Mesodermal cell (in vitro differentiated cells): ENCODE data around the gene MSI2.

Experiments used
- H3K27ac ChIP-seq: 2 replicates; pipeline ENCODE4 v1.7.0; 2013; ENCODE audit warnings: mild to moderate bottlenecking, low read depth, low read length, moderate library complexity; ENCODE audit not compliant: severe bottlenecking
- H3K36me3 ChIP-seq: 2 replicates; pipeline ENCODE4 v1.7.1; 2013; ENCODE audit warnings: mild to moderate bottlenecking, low read length, moderate library complexity; ENCODE audit not compliant: control insufficient read depth, insufficient read depth
- H3K4me1 ChIP-seq: one replicate; pipeline ENCODE4 v1.7.1; 2013; ENCODE audit warnings: mild to moderate bottlenecking, low read length; ENCODE audit not compliant: insufficient read depth, control insufficient read depth, poor library complexity, severe bottlenecking
- H3K4me3 ChIP-seq: 2 replicates; pipeline ENCODE4 v1.7.0; 2013; ENCODE audit warnings: low read length, control low read depth, mild to moderate bottlenecking; ENCODE audit not compliant: insufficient read depth, poor library complexity, severe bottlenecking; ENCODE audit errors: extremely low read depth
- H3K9me3 ChIP-seq: 2 replicates; pipeline ENCODE4 v1.7.1; 2013; ENCODE audit warnings: mild to moderate bottlenecking, low read length, moderate library complexity; ENCODE audit not compliant: control insufficient read depth
- whole genome bisulfite sequencing, 2 experiments: methylation state at CpG; one replicate each; pipeline ENCODE4 v1.1.5; 2013; ENCODE audit warnings: missing lambda C conversion rate in 2 of 2; ENCODE audit not compliant: insufficient coverage in 2 of 2; 5-methylcytosine and 5-hydroxymethylcytosine counted together

MSI2 gene

DNA sequence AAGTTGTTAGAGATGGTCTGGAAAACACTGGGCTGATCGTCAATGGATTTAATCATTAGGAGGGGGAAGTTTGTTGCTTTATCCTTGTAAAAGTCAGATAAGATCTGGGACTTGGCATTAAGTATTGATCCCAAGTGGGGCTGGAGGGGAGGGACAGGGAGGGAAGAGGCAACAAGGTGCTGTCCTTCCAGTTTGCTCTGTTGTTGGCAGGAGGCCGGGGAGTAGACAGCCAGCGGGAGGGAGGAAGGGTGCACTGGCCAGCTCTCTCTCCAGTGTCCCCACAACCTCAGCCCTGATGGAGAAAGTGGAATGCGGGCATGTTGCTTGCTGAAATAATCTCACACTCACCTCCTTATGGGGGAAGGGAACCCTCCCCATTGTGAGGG lies 278.5 kb downstream of the MSI2 start:
- WGBS, 2 experiments: 89% methylated on average over 1 of the region's 4 CpGs; no CpG with 5 or more reads in 1 of the 2 experiments
- no peak overlapping the region for H3K27ac ChIP-seq
- peaks cover 60% of the 10 kb centered on the region for H3K4me1 ChIP-seq

DNA sequence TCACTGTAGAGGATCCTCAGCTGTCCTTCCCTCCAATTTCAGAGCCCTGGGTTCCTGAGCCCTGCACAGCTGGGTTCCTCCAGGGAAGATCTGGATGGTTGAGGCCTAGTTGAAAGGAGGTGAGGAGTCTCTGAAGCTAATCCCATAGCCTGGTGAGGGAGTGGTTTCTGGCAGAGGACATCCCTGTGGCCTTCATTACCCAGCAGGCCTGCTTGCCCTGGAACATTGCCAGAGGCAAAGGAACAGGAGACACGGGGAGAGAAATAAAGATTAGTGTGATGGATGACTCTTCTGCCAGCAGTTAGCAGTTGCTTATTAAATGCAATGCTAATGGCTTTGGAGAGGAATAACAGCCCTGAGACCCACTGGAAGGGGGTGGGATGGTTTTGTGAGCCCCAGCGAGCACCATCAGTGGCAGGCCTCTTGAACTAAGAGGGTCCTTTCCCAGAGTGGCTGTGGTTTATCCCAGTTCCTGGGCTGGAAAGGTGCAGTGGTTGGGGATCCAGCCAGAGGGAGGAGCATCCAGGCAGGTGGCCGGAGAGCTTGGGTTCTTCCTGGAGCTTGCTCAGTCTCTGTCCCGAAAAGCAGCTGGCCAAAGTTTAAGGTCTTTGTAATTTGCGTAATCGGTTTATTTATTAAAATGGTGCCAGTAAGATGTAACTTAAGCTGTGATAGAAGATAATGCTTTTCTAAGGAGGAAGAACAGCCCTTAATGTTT lies 279.1 kb downstream of the MSI2 start:
- Histone ChIP-seq H3K36me3 (peaks cover 32% of the 10 kb centered on the region), H3K27ac (peak overlapping the region; percentile 0), H3K4me1 (peaks cover 55% of the 10 kb centered on the region), H3K4me3 (no peak overlapping the region), H3K9me3 (peaks cover 5% of the 10 kb centered on the region)
- WGBS, 2 experiments: 76 to 91% methylated on average over 5 to 6 of the region's 6 CpGs

More for the DNA sequence above, 278.5 kb downstream of the MSI2 start:
- Histone ChIP-seq H3K36me3 (peaks cover 29% of the 10 kb centered on the region), H3K9me3 (no peaks in the 10 kb centered on the region), H3K4me3 (no peak overlapping the region)

DNA sequence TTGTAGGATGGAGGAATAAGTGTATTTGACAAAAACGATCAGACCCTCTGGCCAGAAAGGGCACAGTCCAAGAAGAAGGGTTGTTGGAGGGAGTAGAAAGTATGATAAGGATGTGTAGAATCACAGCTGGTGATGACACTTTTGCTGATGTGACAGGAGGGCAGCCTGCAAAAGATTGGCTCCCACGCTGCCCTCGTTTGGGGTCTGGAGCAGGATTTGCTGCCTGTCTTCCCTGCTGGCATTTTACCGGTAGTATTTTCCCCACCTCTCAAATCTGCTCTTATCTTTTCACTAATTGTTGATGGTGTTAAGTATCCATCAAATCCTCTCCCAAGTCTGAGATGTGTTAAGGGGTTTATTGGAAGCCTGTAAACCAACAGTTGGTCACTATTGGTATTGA lies 280.0 kb downstream of the MSI2 start:
- WGBS, 2 experiments: 92 to 95% methylated on average over 2 of the region's 4 CpGs
- peak overlapping the region; percentile 98 for H3K27ac ChIP-seq
- H3K36me3 ChIP-seq: peaks cover 35% of the 10 kb centered on the region
- H3K4me3 ChIP-seq: no peak overlapping the region
- H3K9me3 ChIP-seq: peaks cover 7% of the 10 kb centered on the region
- peaks cover 52% of the 10 kb centered on the region for H3K4me1 ChIP-seq

DNA sequence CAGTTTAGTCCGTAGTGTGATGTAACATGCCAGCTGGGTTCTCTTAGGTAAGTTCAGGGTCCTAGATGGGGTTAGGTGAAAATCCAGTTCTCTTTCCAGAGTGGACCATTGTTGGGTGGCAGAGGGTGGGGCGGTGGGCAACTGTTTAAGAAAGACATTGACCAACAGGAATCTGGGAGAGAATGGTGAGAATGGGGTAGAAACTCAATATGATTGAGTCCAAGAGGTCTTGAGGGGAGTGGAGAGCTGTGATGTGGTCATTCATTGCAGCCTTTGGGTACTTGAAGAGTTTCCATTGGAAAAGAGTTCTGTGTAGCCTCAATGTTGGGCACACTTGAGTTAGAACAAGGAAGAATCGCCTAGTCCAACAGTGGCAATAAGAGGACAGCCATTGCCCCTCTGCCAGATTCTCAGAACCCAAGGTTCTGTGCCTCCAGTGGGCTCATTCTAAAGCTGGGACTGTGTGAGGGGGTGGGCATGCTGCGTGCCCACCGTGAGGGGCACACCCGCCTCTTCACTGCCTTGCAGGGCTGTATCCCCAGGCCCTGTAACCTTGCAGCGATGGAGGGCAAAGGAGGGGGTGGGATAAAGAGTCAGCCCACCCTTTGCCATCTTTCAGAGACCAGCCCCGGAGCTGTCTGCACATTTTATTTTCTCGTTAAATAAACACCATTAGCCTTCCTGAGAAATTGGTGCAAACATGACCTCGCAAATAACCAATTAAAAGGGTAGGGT lies 280.6 kb downstream of the MSI2 start:
- whole genome bisulfite sequencing, 2 experiments: 94 to 96% methylated on average over 4 to 7 of the region's 10 CpGs
- H3K4me1 ChIP-seq: peaks cover 50% of the 10 kb centered on the region
- peaks cover 31% of the 10 kb centered on the region for H3K36me3 ChIP-seq
- peaks cover 7% of the 10 kb centered on the region for H3K9me3 ChIP-seq
- H3K27ac ChIP-seq: peak overlapping the region; percentile 98
- H3K4me3 ChIP-seq: no peak overlapping the region

DNA sequence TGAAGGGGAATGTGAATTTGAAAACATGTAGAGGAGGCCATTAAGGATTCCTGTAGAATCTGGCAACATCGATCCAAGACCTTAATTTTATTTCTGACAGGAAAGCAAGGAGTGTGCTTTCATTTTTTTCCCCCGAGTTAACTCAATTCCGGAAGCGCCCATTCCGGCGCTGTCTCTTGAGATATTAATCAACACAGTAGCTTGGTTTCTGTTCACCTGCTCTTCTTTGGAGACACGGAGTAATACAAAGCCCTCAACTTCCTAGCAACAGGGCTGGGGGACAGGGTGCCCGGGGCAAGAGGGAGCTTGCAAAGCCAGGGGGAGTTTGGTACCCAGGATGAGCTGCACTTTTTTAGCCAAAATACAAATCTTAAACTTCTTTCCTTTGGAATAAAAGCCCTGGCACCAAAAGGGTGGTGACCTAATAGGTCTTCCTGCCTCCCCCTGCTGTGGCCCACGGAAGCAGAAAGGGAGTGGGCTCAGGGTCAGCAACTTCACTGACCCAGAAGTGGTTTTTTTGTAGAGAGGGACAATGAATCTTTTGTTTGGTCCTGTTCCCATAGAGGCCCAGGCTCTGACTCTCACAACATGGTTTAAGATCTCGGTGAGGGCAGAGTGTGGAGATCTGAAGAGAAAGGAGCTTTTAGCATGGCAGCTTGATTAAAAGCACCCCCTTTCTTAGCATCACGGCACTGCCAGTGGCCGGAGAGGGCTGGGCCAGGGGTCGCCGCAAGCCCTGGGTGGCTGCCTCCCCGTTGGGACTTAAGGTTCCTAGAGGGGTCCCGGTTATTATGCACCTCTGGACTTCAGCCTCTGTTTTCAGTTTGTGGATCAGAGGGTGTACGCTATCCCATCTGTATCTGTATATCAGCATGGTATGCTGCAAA lies 281.4 kb downstream of the MSI2 start:
- 77 to 84% methylated on average over 13 to 14 of the region's 17 CpGs for WGBS, 2 experiments
- Histone ChIP-seq H3K36me3 (peaks cover 24% of the 10 kb centered on the region), H3K27ac (peak overlapping the region; percentile 98), H3K4me3 (no peak overlapping the region), H3K4me1 (peaks cover 56% of the 10 kb centered on the region), H3K9me3 (peaks cover 7% of the 10 kb centered on the region)

DNA sequence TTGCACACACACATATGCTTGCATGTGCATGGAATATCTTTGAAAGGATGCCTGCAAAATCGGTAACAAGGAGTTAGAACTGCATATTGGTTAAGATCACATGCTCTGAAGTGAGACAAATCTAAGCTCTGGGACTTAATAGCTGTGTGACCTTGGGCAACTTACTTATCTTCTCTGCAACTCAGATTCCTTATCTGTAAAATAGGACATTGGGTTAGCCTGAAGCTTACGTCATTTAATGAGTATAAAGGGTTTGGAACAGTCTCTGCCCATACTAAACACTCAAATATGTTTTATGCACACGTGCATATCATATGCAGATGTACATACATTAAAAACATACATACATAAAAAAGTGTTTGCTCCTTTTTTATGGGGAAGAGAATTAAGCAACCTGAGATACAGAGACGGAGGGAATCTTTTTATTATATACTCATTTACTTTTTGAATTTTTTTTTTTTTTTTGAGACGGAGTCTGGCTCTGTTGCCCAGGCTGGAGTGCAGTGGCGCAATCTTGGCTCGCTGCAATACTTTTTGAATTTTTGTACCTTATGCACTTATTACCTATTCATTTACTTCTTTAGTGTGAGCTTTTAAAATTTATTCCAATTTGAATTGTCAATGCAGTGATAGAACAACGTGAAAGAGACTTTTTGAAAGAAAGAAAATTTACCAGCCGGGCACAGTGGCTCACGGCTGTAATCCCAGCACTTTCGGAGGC lies 282.6 kb downstream of the MSI2 start:
- H3K4me1 ChIP-seq: peaks cover 62% of the 10 kb centered on the region
- H3K27ac ChIP-seq: peak overlapping the region; percentile 98
- 94 to 98% methylated on average over 5 of the region's 11 CpGs for WGBS, 2 experiments
- no peak overlapping the region for H3K4me3 ChIP-seq
- peaks cover 18% of the 10 kb centered on the region for H3K36me3 ChIP-seq
- peaks cover 7% of the 10 kb centered on the region for H3K9me3 ChIP-seq

DNA sequence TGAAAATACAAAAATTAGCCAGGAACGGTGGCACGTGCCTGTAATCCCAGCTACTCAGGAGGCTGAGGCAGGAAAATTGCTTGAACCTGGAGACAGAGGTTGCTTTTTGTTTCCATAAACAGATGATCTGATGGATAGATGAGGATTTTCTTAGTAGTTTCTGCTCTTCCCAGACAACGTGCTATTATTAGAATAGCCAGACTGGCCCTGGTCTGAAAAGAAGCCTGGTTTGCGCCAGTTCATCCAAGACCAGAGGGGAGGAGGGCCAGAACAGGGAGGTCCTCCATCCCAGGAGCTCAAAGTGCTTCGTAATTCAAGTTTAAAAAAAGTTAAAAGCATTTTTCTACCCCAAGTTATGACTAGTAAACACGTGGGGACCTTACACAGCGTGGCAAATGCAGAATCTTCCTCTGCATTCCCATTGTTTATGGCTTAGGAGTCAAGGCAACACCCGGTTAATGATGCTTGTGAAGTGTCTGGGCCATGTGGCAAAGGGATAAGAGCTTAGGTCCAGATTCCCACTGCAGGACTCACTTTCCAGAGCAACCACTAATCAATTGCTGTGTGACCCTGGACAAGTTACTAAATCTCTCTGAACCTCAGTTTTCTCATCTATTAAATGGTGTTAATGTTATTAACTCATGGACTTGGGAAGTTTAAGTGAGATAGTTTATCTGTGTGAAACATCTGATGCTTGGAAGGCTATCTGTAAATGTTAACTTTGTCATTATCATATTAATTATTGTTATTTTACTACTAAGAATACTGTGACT lies 283.4 kb downstream of the MSI2 start:
- peaks cover 7% of the 10 kb centered on the region for H3K9me3 ChIP-seq
- 90 to 91% methylated on average over 5 to 6 of the region's 8 CpGs for WGBS, 2 experiments
- peak overlapping the region; percentile 81 for H3K27ac ChIP-seq
- H3K4me1 ChIP-seq: peaks cover 68% of the 10 kb centered on the region
- H3K36me3 ChIP-seq: peaks cover 11% of the 10 kb centered on the region
- no peak overlapping the region for H3K4me3 ChIP-seq

DNA sequence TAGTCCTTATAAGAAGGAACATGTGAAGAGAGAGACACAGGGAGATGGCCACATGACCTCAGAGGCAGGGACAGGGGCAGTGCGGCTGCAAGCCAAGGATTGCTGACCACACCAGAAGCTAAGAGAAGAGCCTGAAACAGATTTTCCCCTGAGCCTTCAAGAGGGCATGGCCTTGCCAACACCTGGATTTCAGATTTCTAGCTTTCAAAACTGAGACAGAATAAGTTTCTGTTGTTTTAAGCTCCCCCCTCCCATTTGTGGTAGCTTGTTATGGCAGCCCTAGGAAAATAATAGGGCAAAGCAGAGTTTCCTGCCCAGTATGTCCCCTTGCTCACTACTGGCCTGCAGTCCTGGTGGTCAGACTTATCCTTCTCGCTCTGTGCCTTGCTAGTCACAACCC lies 284.3 kb downstream of the MSI2 start:
- 92 to 100% methylated on average over 2 of the region's 2 CpGs for WGBS, 2 experiments
- Histone ChIP-seq H3K9me3 (peaks cover 7% of the 10 kb centered on the region), H3K4me3 (no peak overlapping the region), H3K27ac (no peak overlapping the region), H3K4me1 (peaks cover 67% of the 10 kb centered on the region), H3K36me3 (peaks cover 7% of the 10 kb centered on the region)

DNA sequence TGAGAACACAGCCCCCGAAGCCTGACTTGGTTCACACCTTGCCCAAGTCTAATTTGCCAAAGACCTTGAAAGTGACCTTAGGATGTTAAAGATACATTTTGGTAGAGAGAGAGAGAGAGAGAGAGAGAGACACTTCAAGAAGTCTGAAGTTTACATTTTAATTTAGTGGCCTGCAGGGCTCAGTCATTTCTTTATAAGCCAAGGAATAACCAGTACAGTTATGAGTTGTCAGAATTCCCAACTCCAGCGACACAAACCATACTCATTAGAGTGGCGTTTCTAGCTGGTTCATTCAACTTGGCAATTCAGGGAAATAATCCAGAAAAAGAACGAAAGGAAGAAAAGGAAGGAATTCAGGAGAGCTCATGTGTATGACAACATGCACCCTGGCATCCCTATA lies 284.7 kb downstream of the MSI2 start:
- H3K27ac ChIP-seq: peak overlapping the region; percentile 58
- no peak overlapping the region for H3K4me3 ChIP-seq
- WGBS, 2 experiments: 100% methylated on average over 1 to 3 of the region's 4 CpGs
- H3K36me3 ChIP-seq: peaks cover 7% of the 10 kb centered on the region
- peaks cover 7% of the 10 kb centered on the region for H3K9me3 ChIP-seq
- H3K4me1 ChIP-seq: peaks cover 70% of the 10 kb centered on the region
